ENCODE data around the gene CRACDL. TPM values are rescaled to one million over a fixed set of nuclear protein-coding genes. Genes with fewer than 3 reads are reported as not detected.

Gene CRACDL
- total RNA-seq, 1 donor from 2014 or later, result 2.3 TPM

- no peak for DNase-seq
Measured at GRCh38 chr2:98748292-98749065, 187.5 kb downstream of the CRACDL start.

- DNase-seq, result no peak
Measured at GRCh38 chr2:98747888-98748287, 188.1 kb downstream of the CRACDL start.

GRCh38 chr2:98746426-98746825 lies 189.6 kb downstream of the CRACDL start:
- DNase-seq, result no peak

GRCh38 chr2:98744595-98744994 lies 191.4 kb downstream of the CRACDL start:
- DNase-seq, result no peak

Small RNAs within 50 kb of the gene (small RNA-seq; reads per million reads assigned to genes)
- not detected for gene RNU4-84P
- gene RNU7-46P, result not detected

Other genes with a start within 250 kb of the CRACDL start
- 40.7 TPM for gene MGAT4A, start 205.1 kb downstream of the CRACDL start, total RNA-seq
- gene C2orf15, start 205.5 kb upstream of the CRACDL start, total RNA-seq, result 3.7 TPM
- gene TSGA10, start 218.7 kb upstream of the CRACDL start, total RNA-seq, result 21.1 TPM
- 11.5 TPM for gene LIPT1, start 218.7 kb upstream of the CRACDL start, total RNA-seq
- 20.0 TPM for gene MITD1, start 244.8 kb upstream of the CRACDL start, total RNA-seq
- gene MRPL30, start 245.0 kb upstream of the CRACDL start, total RNA-seq, result 77.8 TPM